CD4-positive, alpha-beta memory T cell (primary cell): Measurements from ENCODE around the gene CAPN15. TPM values are rescaled to one million over a fixed set of nuclear protein-coding genes. Genes with fewer than 3 reads are reported as not detected.

Experiments
- CTCF ChIA-PET: fragments of 350-600 bp; sonication (Branson Sonifier 250); formaldehyde crosslinking; loops from one replicate; lab custom pipeline; 2021; ENCODE audit warnings: inconsistent platforms; ENCODE audit not compliant: partially characterized antibody; lab: Charles Lee
- POLR2A ChIA-PET: fragments of 350-600 bp; sonication (Branson Sonifier 250); formaldehyde crosslinking; loops from one replicate; lab custom pipeline; 2021; ENCODE audit not compliant: partially characterized antibody; lab: Charles Lee
- DNase-seq, 5 donors: peaks; one replicate each; pipeline versions ENCODE4 v3.0.0 to v3.0.0-alpha.2; 2020 to 2022; ENCODE audit warnings: mixed read lengths in 1 of 5
- H3K27ac ChIP-seq: one replicate; pipeline ENCODE4 v1.7.0; 2013; ENCODE audit warnings: low read depth, low read length
- H3K27me3 ChIP-seq: 2 replicates; pipeline ENCODE4 v1.7.0; 2013; ENCODE audit warnings: mild to moderate bottlenecking, low read length, moderate library complexity; ENCODE audit not compliant: insufficient read depth
- H3K36me3 ChIP-seq: 2 replicates; pipeline ENCODE4 v1.7.0; 2013; ENCODE audit warnings: mild to moderate bottlenecking, low read length, moderate library complexity; ENCODE audit not compliant: insufficient read depth
- H3K4me1 ChIP-seq: 2 replicates; pipeline ENCODE4 v1.7.0; 2013; ENCODE audit warnings: mild to moderate bottlenecking, low read length, moderate library complexity; ENCODE audit not compliant: insufficient read depth
- H3K4me3 ChIP-seq, 2 donors: one replicate each; pipeline ENCODE4 v1.7.0; 2013; ENCODE audit warnings: low read length in 2 of 2, mild to moderate bottlenecking in 1 of 2
- H3K9me3 ChIP-seq, 2 donors: one replicate each; pipeline ENCODE4 v1.7.0; 2013; ENCODE audit warnings: low read length in 2 of 2, control low read depth in 1 of 2; ENCODE audit not compliant: control insufficient read depth in 1 of 2
- H3K27ac Mint-ChIP-seq, 7 donors: one replicate each; pipeline ENCODE4 v1.8.0; 2020 to 2021; ENCODE audit warnings: mixed read lengths in 7 of 7, mild to moderate bottlenecking in 6 of 7, inconsistent platforms in 3 of 7, moderate library complexity in 3 of 7
- H3K27me3 Mint-ChIP-seq, 2 donors: one replicate each; pipeline ENCODE4 v1.8.0; 2020 to 2021; ENCODE audit warnings: mixed read lengths in 2 of 2
- H3K36me3 Mint-ChIP-seq, 2 donors: one replicate each; pipeline ENCODE4 v1.8.0; 2020 to 2021; ENCODE audit warnings: mixed read lengths in 2 of 2, inconsistent platforms in 1 of 2, mild to moderate bottlenecking in 1 of 2
- H3K4me1 Mint-ChIP-seq, 4 donors: one replicate each; pipeline ENCODE4 v1.8.0; 2020 to 2021; ENCODE audit warnings: mixed read lengths in 4 of 4, mild to moderate bottlenecking in 1 of 4
- H3K4me3 Mint-ChIP-seq, 8 donors: one replicate each; pipeline ENCODE4 v1.8.0; 2020 to 2021; ENCODE audit warnings: mixed read lengths in 8 of 8, mild to moderate bottlenecking in 7 of 8, moderate library complexity in 6 of 8, inconsistent platforms in 3 of 8
- H3K9me3 Mint-ChIP-seq, 8 donors: one replicate each; pipeline ENCODE4 v1.8.0; 2020 to 2021; ENCODE audit warnings: mixed read lengths in 8 of 8, mild to moderate bottlenecking in 5 of 8, inconsistent platforms in 3 of 8, moderate library complexity in 1 of 8
- intact Hi-C: fragments of 100-400 bp; cut with micrococcal nuclease; formaldehyde crosslinking; loops from one replicate; pipeline ENCODE4 v1.15.1; 2023
- polyA plus RNA-seq, 2 donors: library from polyadenylated mRNA; unstranded; fragments of 300-500 nt; fragmentation: Illumina TruSeq; gene quantifications; one replicate each; pipeline ENCODE4 v1.2.3, GENCODE V29; 2021
- total RNA-seq, 2 experiments: library from RNA; stranded (reverse); gene quantifications; one replicate each; pipeline ENCODE4 v1.2.3, GENCODE V29; 2021

The CAPN15 gene
- total and polyA plus RNA-seq, 4 experiments from 2014 or later, result 5.3 to 77.4 (median 44.0) TPM

- Mint-ChIP-seq H3K36me3 (peaks cover 0 to 2% of the 10 kb centered on the region in 2 donors), H3K4me3 (peak overlapping the region in 2 of 8 donors; percentile 24 to 27), H3K27me3 (peaks cover 0 to 7% of the 10 kb centered on the region in 2 donors), H3K4me1 (peaks cover 5 to 10% (median 9%) of the 10 kb centered on the region in 4 donors), H3K27ac (peak overlapping the region in 1 of 7 donors; percentile 6), H3K9me3 (no peaks in the 10 kb centered on the region)
- intact Hi-C loops, result no loop called here
- CTCF ChIA-PET, result no interaction called here
- H3K4me3 ChIP-seq, result no peak overlapping the region
- no peaks in the 10 kb centered on the region for H3K9me3 ChIP-seq
- peaks cover 15% of the 10 kb centered on the region for H3K4me1 ChIP-seq
- no peak overlapping the region for H3K27ac ChIP-seq
- peaks cover 3% of the 10 kb centered on the region for H3K27me3 ChIP-seq
- no peak for DNase-seq
- no peaks in the 10 kb centered on the region for H3K36me3 ChIP-seq
- POLR2A ChIA-PET, result interaction anchor here (0.6 kb wide), 1 partner anchor 26 kb away, joined by 3 read pairs; no protein-coding TSS in a partner anchor
These were observed 34.7 kb downstream of the CAPN15 start for GRCh38 chr16:561957-562938.

GRCh38 chr16:563072-563644 lies 35.6 kb downstream of the CAPN15 start:
- H3K27me3 Mint-ChIP-seq, result peaks cover 0 to 7% of the 10 kb centered on the region in 2 donors

GRCh38 chr16:564690-565418 lies 37.3 kb downstream of the CAPN15 start:
- H3K4me1 ChIP-seq, result peaks cover 37% of the 10 kb centered on the region
- H3K4me3 ChIP-seq, result no peak overlapping the region
- H3K27ac ChIP-seq, result no peak overlapping the region
- no peaks in the 10 kb centered on the region for H3K27me3 ChIP-seq
- Mint-ChIP-seq H3K27ac (no peak overlapping the region), H3K9me3 (no peaks in the 10 kb centered on the region), H3K36me3 (peaks cover 0 to 2% of the 10 kb centered on the region in 2 donors), H3K27me3 (peaks cover 0 to 4% of the 10 kb centered on the region in 2 donors), H3K4me3 (no peak overlapping the region), H3K4me1 (peaks cover 10 to 19% (median 16%) of the 10 kb centered on the region in 4 donors)
- no peak for DNase-seq
- H3K9me3 ChIP-seq, result no peaks in the 10 kb centered on the region
- ChIA-PET CTCF (no interaction called here), POLR2A (no interaction called here)
- intact Hi-C loops, result no loop called here
- H3K36me3 ChIP-seq, result no peaks in the 10 kb centered on the region

More at GRCh38 chr16:563072-563644, 35.6 kb downstream of the CAPN15 start:
- Mint-ChIP-seq H3K4me1 (peaks cover 5 to 11% (median 10%) of the 10 kb centered on the region in 4 donors), H3K9me3 (no peaks in the 10 kb centered on the region), H3K27ac (peak overlapping the region in 1 of 7 donors; percentile 6), H3K36me3 (peaks cover 0 to 2% of the 10 kb centered on the region in 2 donors), H3K4me3 (no peak overlapping the region)
- Histone ChIP-seq H3K9me3 (no peaks in the 10 kb centered on the region), H3K36me3 (no peaks in the 10 kb centered on the region), H3K27me3 (peaks cover 3% of the 10 kb centered on the region), H3K4me1 (peaks cover 24% of the 10 kb centered on the region), H3K4me3 (no peak overlapping the region), H3K27ac (no peak overlapping the region)
- DNase-seq, result no peak
- ChIA-PET POLR2A (no interaction called here), CTCF (no interaction called here)
- intact Hi-C loops, result no loop called here

GRCh38 chr16:565419-566330 lies 38.2 kb downstream of the CAPN15 start:
- Mint-ChIP-seq H3K36me3 (peaks cover 0 to 2% of the 10 kb centered on the region in 2 donors), H3K27me3 (peaks cover 0 to 4% of the 10 kb centered on the region in 2 donors), H3K27ac (no peak overlapping the region), H3K4me3 (no peak overlapping the region), H3K9me3 (no peaks in the 10 kb centered on the region), H3K4me1 (peaks cover 12 to 23% (median 19%) of the 10 kb centered on the region in 4 donors)
- Histone ChIP-seq H3K27me3 (no peaks in the 10 kb centered on the region), H3K9me3 (no peaks in the 10 kb centered on the region), H3K4me3 (no peak overlapping the region), H3K27ac (no peak overlapping the region), H3K4me1 (peaks cover 37% of the 10 kb centered on the region), H3K36me3 (no peaks in the 10 kb centered on the region)
- ChIA-PET POLR2A (no interaction called here), CTCF (no interaction called here)
- intact Hi-C loops, result no loop called here
- no peak for DNase-seq

GRCh38 chr16:566475-567372 lies 39.2 kb downstream of the CAPN15 start, which contains the start of gene NHLRC4:
Gene NHLRC4, plus strand, starts transcription at chr16:567005. Its CDS starts 1,043 bp downstream, at chr16:568048.
- peaks cover 0 to 4% of the 10 kb centered on the region in 2 donors for H3K27me3 Mint-ChIP-seq
- ChIA-PET CTCF (interaction anchor here (1.0 kb wide), 1 partner anchor 11 kb away, joined by 3 read pairs; no protein-coding TSS in a partner anchor), POLR2A (interaction anchor here (0.9 to 1.6 kb wide), 5 partner anchors 21 to 70 kb away, joined by 3 to 7 read pairs (median 6); partner anchors contain the start of genes CAPN15, METTL26 and RAB40C)
- peak within 1 kb of the TSS; percentile 51 to 83 (median 71) for H3K4me3 Mint-ChIP-seq
- no peaks in the 10 kb centered on the region for H3K36me3 ChIP-seq
- H3K27me3 ChIP-seq, result no peaks in the 10 kb centered on the region
- H3K27ac Mint-ChIP-seq, result peak within 1 kb of the TSS; percentile 60 to 88 (median 70)
- H3K36me3 Mint-ChIP-seq, result peaks cover 0 to 7% of the 10 kb centered on the region in 2 donors
- peak within 1 kb of the TSS; percentile 3 to 36 for H3K4me3 ChIP-seq
- peak; percentile 43 to 59 (median 45) for DNase-seq
- peak within 1 kb of the TSS; percentile 38 for H3K27ac ChIP-seq
- peaks cover 0 to 6% (median 0%) of the 10 kb centered on the region in 8 donors for H3K9me3 Mint-ChIP-seq
- intact Hi-C loops, result no loop called here
- H3K4me1 Mint-ChIP-seq, result peaks cover 22 to 34% (median 30%) of the 10 kb centered on the region in 4 donors
- H3K9me3 ChIP-seq, result no peaks in the 10 kb centered on the region
- H3K4me1 ChIP-seq, result peaks cover 37% of the 10 kb centered on the region
